C4-2B (cell line): ENCODE measurements around the gene TPPP3.

Source experiments
- CTCF ChIP-seq: fragments of 450-650 bp; conservative IDR thresholded peaks from 2 replicates; pipeline ENCODE4 v1.5.1; 2017; ENCODE audit warnings: mild to moderate bottlenecking
- ZFX ChIP-seq: fragments of 450-650 bp; IDR thresholded peaks from 2 replicates; pipeline ENCODE4 v1.6.1; 2017

DNA sequence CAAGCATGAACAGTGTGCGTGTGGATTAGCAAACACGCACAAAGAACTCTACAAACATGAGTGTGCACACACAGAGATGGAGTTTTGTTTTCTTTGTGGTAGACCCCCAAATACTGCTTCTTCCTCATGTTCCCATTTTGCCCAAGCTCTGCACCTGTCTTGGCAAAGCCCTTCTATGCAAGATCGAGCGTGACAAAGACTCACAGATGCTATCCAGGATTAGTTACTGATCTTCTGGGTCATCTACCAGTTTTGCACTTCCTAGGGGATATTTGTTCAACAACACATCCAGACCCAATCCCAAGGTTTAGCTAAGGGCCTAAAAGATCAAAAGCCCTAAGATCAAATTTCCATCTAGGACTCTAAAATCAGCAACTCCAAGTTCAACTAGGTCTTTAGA is 50.7 kb downstream of the TPPP3 start:
- TF ChIP-seq CTCF (no peak), ZFX (no peak)
